Neuronal stem cell (in vitro differentiated cells): Measurements from ENCODE around the gene PFKFB4.

Source experiments
- DNase-seq: peaks from one replicate; pipeline ENCODE4 v3.0.0-alpha.2; 2013; ENCODE audit warnings: low spot score
- H2AFZ ChIP-seq: one replicate; pipeline ENCODE4 v1.6.1; 2013; ENCODE audit warnings: mild to moderate bottlenecking, low read length, inconsistent platforms
- H2AK5ac ChIP-seq: 2 replicates; pipeline ENCODE4 v1.6.1; 2013; ENCODE audit warnings: low read depth, mild to moderate bottlenecking, inconsistent platforms, low read length, moderate library complexity, mixed read lengths
- H2BK120ac ChIP-seq: 2 replicates; pipeline ENCODE4 v1.6.1; 2013; ENCODE audit warnings: low read depth, mild to moderate bottlenecking, inconsistent platforms, low read length, moderate library complexity, mixed read lengths
- H2BK12ac ChIP-seq: one replicate; pipeline ENCODE4 v1.6.1; 2013; ENCODE audit warnings: low read length, inconsistent platforms
- H2BK15ac ChIP-seq: 2 replicates; pipeline ENCODE4 v1.6.1; 2013; ENCODE audit warnings: mild to moderate bottlenecking, low read length, inconsistent platforms, mixed read lengths
- H2BK5ac ChIP-seq: one replicate; pipeline ENCODE4 v1.6.1; 2013; ENCODE audit warnings: inconsistent platforms, mild to moderate bottlenecking, low read length, moderate library complexity
- H3K14ac ChIP-seq: one replicate; pipeline ENCODE4 v1.6.1; 2013; ENCODE audit warnings: low read length, inconsistent platforms
- H3K18ac ChIP-seq: 2 replicates; pipeline ENCODE4 v1.6.1; 2013; ENCODE audit warnings: low read length, inconsistent platforms
- H3K23ac ChIP-seq: 2 replicates; pipeline ENCODE4 v1.6.1; 2013; ENCODE audit warnings: low read depth, mild to moderate bottlenecking, mixed read lengths, low read length, inconsistent platforms; ENCODE audit not compliant: poor library complexity
- H3K27ac ChIP-seq: replicated peaks from 3 replicates; pipeline ENCODE4 v1.5.1; 2013; ENCODE audit warnings: low read length, inconsistent platforms
- H3K27me3 ChIP-seq, 3 experiments: 2 replicates each; pipeline ENCODE4 v1.6.1; 2013; ENCODE audit warnings: low read length in 3 of 3, mild to moderate bottlenecking in 2 of 3, inconsistent platforms in 1 of 3, low read depth in 1 of 3, mixed read lengths in 1 of 3, moderate library complexity in 1 of 3; ENCODE audit not compliant: control insufficient read depth in 3 of 3, insufficient read depth in 3 of 3
- H3K36me3 ChIP-seq, 2 donors: replicated peaks in 1 of 2; 2 replicates each; pipeline ENCODE4 v1.6.1; 2013; ENCODE audit warnings: low read length in 2 of 2; ENCODE audit not compliant: control insufficient read depth in 2 of 2, insufficient read depth in 2 of 2
- H3K4ac ChIP-seq: 2 replicates; pipeline ENCODE4 v1.6.1; 2013; ENCODE audit warnings: inconsistent platforms, mild to moderate bottlenecking, low read length, moderate library complexity
- H3K4me1 ChIP-seq, 2 donors: 1 replicate in 1 of 2; 2 replicates in 1 of 2; pipeline ENCODE4 v1.6.1; 2013; ENCODE audit warnings: low read length in 2 of 2, low read depth in 1 of 2; ENCODE audit not compliant: control insufficient read depth in 2 of 2, insufficient read depth in 1 of 2
- H3K4me2 ChIP-seq: one replicate; pipeline ENCODE4 v1.6.1; 2013; ENCODE audit warnings: mild to moderate bottlenecking, low read length, inconsistent platforms; ENCODE audit not compliant: insufficient read depth, poor library complexity, severe bottlenecking
- H3K4me3 ChIP-seq, 2 donors: 2 replicates each; pipeline ENCODE4 v1.5.1; 2013; ENCODE audit warnings: low read length in 2 of 2, mild to moderate bottlenecking in 2 of 2, inconsistent platforms in 1 of 2, moderate library complexity in 1 of 2
- H3K79me1 ChIP-seq: one replicate; pipeline ENCODE4 v1.6.1; 2013; ENCODE audit warnings: low read depth, mild to moderate bottlenecking, inconsistent platforms, low read length, moderate library complexity
- H3K9ac ChIP-seq: one replicate; pipeline ENCODE4 v1.6.1; 2013; ENCODE audit warnings: mild to moderate bottlenecking, low read depth, low read length, inconsistent platforms; ENCODE audit not compliant: poor library complexity
- H3K9me3 ChIP-seq, 2 donors: replicated peaks in 1 of 2; 2 replicates each; pipeline versions ENCODE3 to v1.6.1; 2013; ENCODE audit warnings: low read length in 2 of 2, mild to moderate bottlenecking in 2 of 2, inconsistent platforms in 1 of 2, low read depth in 1 of 2, mixed read lengths in 1 of 2, moderate library complexity in 1 of 2; ENCODE audit not compliant: control insufficient read depth in 2 of 2, insufficient read depth in 1 of 2
- H4K8ac ChIP-seq: one replicate; pipeline ENCODE4 v1.6.1; 2013; ENCODE audit warnings: low read depth, mild to moderate bottlenecking, inconsistent platforms, low read length, moderate library complexity
- H4K91ac ChIP-seq: one replicate; pipeline ENCODE4 v1.6.1; 2013; ENCODE audit warnings: low read length, low read depth, mild to moderate bottlenecking, inconsistent platforms; ENCODE audit not compliant: poor library complexity
- WGBS, 2 donors: extraction: QIAGEN DNeasy Blood & Tissue Kit; methylation state at CpG; one replicate each; pipeline ENCODE4 v1.1.7; 2013; ENCODE audit warnings: missing lambda C conversion rate in 2 of 2, mixed read lengths in 1 of 2; ENCODE audit not compliant: insufficient read length in 2 of 2, insufficient replicate concordance in 1 of 2; ENCODE audit errors: extremely low coverage in 2 of 2; 5-methylcytosine and 5-hydroxymethylcytosine counted together

Gene PFKFB4

DNA sequence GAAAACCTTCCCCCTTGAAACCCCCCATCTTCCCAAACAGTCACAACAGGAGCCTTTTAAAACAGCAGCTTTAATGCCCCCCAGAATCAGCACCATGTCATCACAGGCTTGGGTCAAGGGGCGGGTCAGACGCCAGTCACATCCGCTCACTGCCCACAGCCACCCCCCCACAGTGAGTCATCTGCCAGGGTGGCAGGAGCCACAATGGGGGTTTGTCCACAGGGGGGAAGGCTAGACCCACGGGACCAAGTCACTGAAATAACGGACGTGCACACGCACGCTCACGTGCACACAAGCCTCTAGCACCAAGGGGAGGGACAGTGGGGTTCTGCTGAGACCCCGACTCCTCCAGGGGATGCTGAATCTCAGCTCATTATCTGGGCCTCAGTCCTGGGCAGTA is 7.4 kb upstream of the PFKFB4 start:
- Histone ChIP-seq H3K36me3 (peaks cover 0 to 4% of the 10 kb centered on the region in 2 donors), H3K23ac (peak overlapping the region; percentile 14), H3K27ac (no peak overlapping the region), H2BK15ac (peak overlapping the region; percentile 65), H2AK5ac (peak overlapping the region; percentile 89), H2BK120ac (no peak overlapping the region), H2BK12ac (no peak overlapping the region), H3K4me2 (no peak overlapping the region), H3K4me3 (no peak overlapping the region), H3K4me1 (peaks cover 32 to 33% of the 10 kb centered on the region in 2 donors), H3K18ac (peak overlapping the region; percentile 60), H3K14ac (no peak overlapping the region), H3K9me3 (no peaks in the 10 kb centered on the region), H3K79me1 (no peaks in the 10 kb centered on the region), H4K91ac (peak overlapping the region; percentile 64), H2BK5ac (peak overlapping the region; percentile 58), H3K9ac (peak overlapping the region; percentile 56), H2AFZ (no peak overlapping the region), H3K27me3 (no peaks in the 10 kb centered on the region), H4K8ac (peak overlapping the region; percentile 31), H3K4ac (no peak overlapping the region)
- DNase-seq, result no peak
- WGBS, 2 donors, result no CpG with 5 or more reads among the region's 10 CpGs

- Histone ChIP-seq H2BK15ac (peak within 1 kb of the TSS; percentile 96), H3K27me3 (no peaks in the 10 kb centered on the region), H4K8ac (peak within 1 kb of the TSS; percentile 66), H2AFZ (peak within 1 kb of the TSS; percentile 67), H2BK5ac (peak within 1 kb of the TSS; percentile 58), H3K9me3 (no peaks in the 10 kb centered on the region), H3K14ac (peak within 1 kb of the TSS; percentile 78), H2BK12ac (no peak within 1 kb of the TSS), H3K4ac (peak within 1 kb of the TSS; percentile 61), H3K9ac (peak within 1 kb of the TSS; percentile 56), H3K4me1 (peaks cover 32 to 34% of the 10 kb centered on the region in 2 donors), H3K4me2 (no peak within 1 kb of the TSS), H3K36me3 (peaks cover 0 to 4% of the 10 kb centered on the region in 2 donors), H2BK120ac (no peak within 1 kb of the TSS), H3K23ac (peak within 1 kb of the TSS; percentile 39), H3K79me1 (no peaks in the 10 kb centered on the region), H3K18ac (peak within 1 kb of the TSS; percentile 86), H4K91ac (peak within 1 kb of the TSS; percentile 64), H3K27ac (peak within 1 kb of the TSS; percentile 7), H3K4me3 (no peak within 1 kb of the TSS), H2AK5ac (peak within 1 kb of the TSS; percentile 95)
- WGBS, 2 donors, result no CpG with 5 or more reads among the region's 6 CpGs
- no peak for DNase-seq
These were observed 6.8 kb upstream of the PFKFB4 start, which contains the start of gene UCN2 for GRCh38 chr3:48563382-48563918. Gene UCN2 (minus strand): TSS chr3:48563781. CDS start chr3:48563124, 657 bp downstream.

- H3K4me1 ChIP-seq, result peaks cover 34 to 43% of the 10 kb centered on the region in 2 donors
- no peak for DNase-seq
These were observed 5.9 kb upstream of the PFKFB4 start for GRCh38 chr3:48562367-48563095.

More at GRCh38 chr3:48562367-48563095, 5.9 kb upstream of the PFKFB4 start:
- H3K79me1 ChIP-seq, result no peaks in the 10 kb centered on the region
- H3K4ac ChIP-seq, result peak overlapping the region; percentile 61
- H3K23ac ChIP-seq, result peak overlapping the region; percentile 39
- peak overlapping the region; percentile 7 for H3K27ac ChIP-seq
- no peak overlapping the region for H3K4me2 ChIP-seq
- H2BK120ac ChIP-seq, result peak overlapping the region; percentile 24
- peak overlapping the region; percentile 66 for H4K8ac ChIP-seq
- H2BK5ac ChIP-seq, result peak overlapping the region; percentile 49
- peak overlapping the region; percentile 1 for H2BK12ac ChIP-seq
- H3K9ac ChIP-seq, result no peak overlapping the region
- peak overlapping the region; percentile 86 for H3K18ac ChIP-seq
- no peak overlapping the region for H4K91ac ChIP-seq
- H2AFZ ChIP-seq, result peak overlapping the region; percentile 67
- no CpG with 5 or more reads among the region's 20 CpGs for WGBS, 2 donors
- H3K36me3 ChIP-seq, result peaks cover 0 to 2% of the 10 kb centered on the region in 2 donors
- no peaks in the 10 kb centered on the region for H3K9me3 ChIP-seq
- peak overlapping the region; percentile 39 for H3K14ac ChIP-seq
- H2AK5ac ChIP-seq, result peak overlapping the region; percentile 97
- no peaks in the 10 kb centered on the region for H3K27me3 ChIP-seq
- no peak overlapping the region for H3K4me3 ChIP-seq
- H2BK15ac ChIP-seq, result peak overlapping the region; percentile 96
